SU-DHL-6 (cell line): ENCODE results near the gene LRRFIP1.

Source experiments
- H2AFZ ChIP-seq: fragments of 200-600 bp; sonication (generic); 2 replicates; pipeline ENCODE4 v1.6.1; 2014; ENCODE audit warnings: low read depth, mild to moderate bottlenecking, moderate library complexity, mixed read lengths, antibody characterized with exemption, low read length; ENCODE audit not compliant: severe bottlenecking
- H3F3A ChIP-seq: fragments of 200-600 bp; shearing (Covaris generic); 2 replicates; pipeline ENCODE4 v1.6.0; 2016; ENCODE audit warnings: antibody characterized with exemption, mild to moderate bottlenecking; ENCODE audit not compliant: insufficient read depth
- H3K27ac ChIP-seq: fragments of 200-600 bp; sonication (generic); 2 replicates; pipeline ENCODE4 v1.5.1; 2016; ENCODE audit warnings: low read depth, mild to moderate bottlenecking, low read length, moderate library complexity, mixed read lengths
- H3K27me3 ChIP-seq: fragments of 200-600 bp; sonication (generic), shearing (Covaris generic); 2 replicates; pipeline ENCODE4 v1.6.0; 2014; ENCODE audit warnings: mild to moderate bottlenecking, low read length
- H3K36me3 ChIP-seq: fragments of 200-600 bp; sonication (generic); 2 replicates; pipeline ENCODE4 v1.6.1; 2014; ENCODE audit warnings: mild to moderate bottlenecking, low read length, mixed read lengths
- H3K4me2 ChIP-seq: fragments of 300-600, 200-600 bp; shearing (Covaris generic), sonication (generic); 2 replicates; pipeline ENCODE4 v1.6.0; 2014; ENCODE audit warnings: low read length, low read depth, mild to moderate bottlenecking; ENCODE audit not compliant: poor library complexity, severe bottlenecking
- H3K4me3 ChIP-seq: fragments of 200-600 bp; sonication (generic); 2 replicates; pipeline ENCODE4 v1.5.1; 2014; ENCODE audit warnings: antibody characterized with exemption, low read length, mild to moderate bottlenecking, mixed read lengths; ENCODE audit not compliant: insufficient read depth, poor library complexity, severe bottlenecking
- H3K79me2 ChIP-seq: fragments of 200-600 bp; sonication (generic); 2 replicates; pipeline ENCODE4 v1.6.1; 2014; ENCODE audit warnings: mild to moderate bottlenecking, low read length, moderate library complexity; ENCODE audit not compliant: insufficient read depth
- H3K9ac ChIP-seq: fragments of 200-600 bp; sonication (generic); 2 replicates; pipeline ENCODE4 v1.7.0; 2014; ENCODE audit warnings: mild to moderate bottlenecking, low read length
- H3K9me2 ChIP-seq: fragments of 200-600 bp; sonication (generic); replicated peaks from 2 replicates; pipeline ENCODE4 v1.6.1; 2014; ENCODE audit warnings: low read length; ENCODE audit not compliant: insufficient read depth
- H3K9me3 ChIP-seq: fragments of 200-600 bp; sonication (generic); 2 replicates; pipeline ENCODE4 v1.6.1; 2014; ENCODE audit warnings: low read length, mixed read lengths; ENCODE audit not compliant: insufficient read depth
- H4K20me1 ChIP-seq: fragments of 200-600 bp; sonication (generic); 2 replicates; pipeline ENCODE4 v1.6.1; 2014; ENCODE audit warnings: low read depth, mild to moderate bottlenecking, antibody characterized with exemption, low read length, moderate library complexity, mixed read lengths
- EZH2phosphoT487 ChIP-seq: fragments of 200-600 bp; sonication (generic), shearing (Covaris generic); conservative IDR thresholded peaks from 2 replicates; pipeline ENCODE4 v1.6.1; 2018; ENCODE audit warnings: mild to moderate bottlenecking, antibody characterized with exemption, low read length, moderate library complexity, mixed read lengths
- TF ChIP-seq, protein P1 (sequence below): fragments of 200-600 bp; sonication (generic); IDR thresholded peaks from one replicate; pipeline ENCODE4 v1.5.1; 2017; ENCODE audit warnings: antibody characterized with exemption, mild to moderate bottlenecking, low read length, moderate library complexity; ENCODE audit not compliant: insufficient read depth, poor library complexity, severe bottlenecking

The LRRFIP1 gene

DNA sequence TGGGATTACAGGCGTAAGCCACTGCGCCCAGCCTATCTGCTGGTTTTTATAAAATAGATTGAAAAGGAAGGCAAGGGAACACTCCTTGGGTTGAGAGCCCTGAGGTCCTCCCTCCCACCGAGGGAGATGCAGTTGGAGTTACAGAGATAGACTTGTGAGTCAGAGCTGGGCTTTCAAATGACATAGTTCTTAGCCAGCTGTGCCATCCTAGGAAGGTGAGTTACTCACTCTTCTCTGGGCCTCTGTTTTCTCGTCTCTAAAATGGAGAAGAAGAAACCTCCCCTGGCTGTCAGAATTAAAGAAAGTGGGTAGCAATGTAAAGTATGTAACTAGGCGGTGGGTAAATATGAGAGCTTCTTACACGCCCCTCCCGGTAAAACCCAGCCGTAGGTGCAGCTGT lies 2.4 kb downstream of the LRRFIP1 start:
- no peak overlapping the region for H3K27ac ChIP-seq

DNA sequence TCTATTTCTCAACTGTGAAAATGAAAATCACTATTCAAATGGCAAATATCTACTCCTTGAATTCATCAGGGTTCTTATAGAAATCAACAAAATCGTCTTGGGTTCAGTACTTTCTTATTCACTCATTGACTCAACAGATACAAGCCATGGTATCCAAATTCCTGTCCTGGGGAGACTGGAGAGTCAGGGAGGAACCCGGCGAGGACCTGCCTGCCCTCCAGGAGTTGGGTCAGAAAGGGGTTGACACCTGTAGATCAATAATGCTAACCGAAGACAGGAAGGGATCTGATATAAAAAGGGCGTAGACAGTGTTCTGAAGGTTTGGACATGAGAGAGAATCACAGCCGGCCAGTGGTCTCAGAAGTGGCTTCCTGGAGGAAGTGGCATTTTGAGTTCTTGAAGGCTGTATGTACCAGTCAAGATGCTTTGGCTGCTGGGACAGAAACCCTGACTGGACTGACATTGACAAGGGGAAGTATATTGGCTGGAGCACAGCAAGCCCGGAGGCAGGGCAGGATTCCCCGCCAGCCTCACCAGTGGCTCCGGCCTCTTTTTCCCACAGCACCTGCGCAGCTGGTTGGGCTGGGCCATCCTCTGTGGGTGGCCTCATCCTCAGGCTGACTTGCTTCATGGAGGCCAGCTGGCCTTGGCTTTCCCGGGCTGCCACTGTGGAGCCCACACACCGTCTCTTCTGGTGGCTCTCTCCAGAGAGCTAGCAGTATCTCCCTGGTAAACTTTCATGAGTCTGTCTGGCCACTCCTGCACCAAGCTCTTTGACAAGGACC lies 3.0 kb downstream of the LRRFIP1 start:
- TF ChIP-seq EZH2phosphoT487: no peak
- TF ChIP-seq, protein P1, sequence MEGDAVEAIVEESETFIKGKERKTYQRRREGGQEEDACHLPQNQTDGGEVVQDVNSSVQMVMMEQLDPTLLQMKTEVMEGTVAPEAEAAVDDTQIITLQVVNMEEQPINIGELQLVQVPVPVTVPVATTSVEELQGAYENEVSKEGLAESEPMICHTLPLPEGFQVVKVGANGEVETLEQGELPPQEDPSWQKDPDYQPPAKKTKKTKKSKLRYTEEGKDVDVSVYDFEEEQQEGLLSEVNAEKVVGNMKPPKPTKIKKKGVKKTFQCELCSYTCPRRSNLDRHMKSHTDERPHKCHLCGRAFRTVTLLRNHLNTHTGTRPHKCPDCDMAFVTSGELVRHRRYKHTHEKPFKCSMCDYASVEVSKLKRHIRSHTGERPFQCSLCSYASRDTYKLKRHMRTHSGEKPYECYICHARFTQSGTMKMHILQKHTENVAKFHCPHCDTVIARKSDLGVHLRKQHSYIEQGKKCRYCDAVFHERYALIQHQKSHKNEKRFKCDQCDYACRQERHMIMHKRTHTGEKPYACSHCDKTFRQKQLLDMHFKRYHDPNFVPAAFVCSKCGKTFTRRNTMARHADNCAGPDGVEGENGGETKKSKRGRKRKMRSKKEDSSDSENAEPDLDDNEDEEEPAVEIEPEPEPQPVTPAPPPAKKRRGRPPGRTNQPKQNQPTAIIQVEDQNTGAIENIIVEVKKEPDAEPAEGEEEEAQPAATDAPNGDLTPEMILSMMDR: no peak
- no peak overlapping the region for H3K27ac ChIP-seq

More for the DNA sequence above, 2.4 kb downstream of the LRRFIP1 start:
- TF ChIP-seq EZH2phosphoT487: no peak
- TF ChIP-seq, protein P1: no peak
- Histone ChIP-seq H3K4me3 (no peak overlapping the region), H2AFZ (no peak overlapping the region), H3K79me2 (no peaks in the 10 kb centered on the region), H3K9ac (no peak overlapping the region), H3K4me2 (no peak overlapping the region), H3K36me3 (no peaks in the 10 kb centered on the region), H3K27me3 (no peaks in the 10 kb centered on the region), H3K9me2 (no peaks in the 10 kb centered on the region), H3K9me3 (no peaks in the 10 kb centered on the region), H3F3A (no peaks in the 10 kb centered on the region), H4K20me1 (no peaks in the 10 kb centered on the region)

DNA sequence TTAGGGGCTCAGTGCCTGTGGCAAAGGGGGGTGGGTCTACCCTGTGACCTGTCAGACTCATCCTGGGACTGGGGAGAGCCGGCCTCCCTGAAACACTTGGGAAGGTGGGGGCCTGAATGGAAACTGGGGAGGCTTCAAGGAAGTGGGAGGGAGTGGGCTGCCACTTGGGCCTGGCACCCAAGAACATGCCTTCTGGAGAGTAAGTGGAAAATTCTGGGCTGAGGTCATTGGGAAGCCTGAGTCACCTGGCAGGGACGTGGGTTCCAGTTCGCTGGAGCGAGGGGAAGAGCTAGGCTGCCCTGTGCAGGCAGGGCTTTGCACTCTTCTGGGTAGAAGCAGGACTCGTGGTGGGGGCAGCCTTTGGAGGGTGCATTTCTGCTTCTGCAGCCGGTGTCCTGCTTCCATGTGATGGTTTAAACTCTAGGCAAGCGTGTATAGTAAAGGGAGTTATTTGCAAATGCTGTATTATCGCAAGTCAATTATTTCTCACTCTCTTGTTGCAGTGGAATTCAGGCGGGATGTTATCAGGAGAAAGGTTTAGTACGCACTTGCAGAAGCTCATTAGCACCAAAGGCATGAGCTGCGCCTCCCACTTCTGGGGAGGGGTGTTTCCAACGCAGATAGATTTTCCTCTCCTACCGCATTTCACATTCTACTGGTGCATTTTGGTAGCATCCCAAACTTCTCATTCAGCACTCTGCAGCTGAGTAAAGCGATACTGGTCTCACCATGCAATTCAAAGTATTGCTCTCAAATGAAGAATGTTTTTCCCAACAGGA lies 3.8 kb downstream of the LRRFIP1 start:
- Histone ChIP-seq H3K27ac (no peak overlapping the region), H3K9me2 (no peaks in the 10 kb centered on the region), H3K79me2 (no peaks in the 10 kb centered on the region), H3K36me3 (no peaks in the 10 kb centered on the region), H4K20me1 (no peaks in the 10 kb centered on the region), H2AFZ (no peak overlapping the region), H3K9ac (no peak overlapping the region), H3K27me3 (no peaks in the 10 kb centered on the region), H3F3A (no peaks in the 10 kb centered on the region), H3K9me3 (no peaks in the 10 kb centered on the region), H3K4me2 (no peak overlapping the region), H3K4me3 (no peak overlapping the region)
- TF ChIP-seq EZH2phosphoT487: no peak
- TF ChIP-seq, protein P1: no peak

More for the DNA sequence above, 3.0 kb downstream of the LRRFIP1 start:
- H3K27me3 ChIP-seq: no peaks in the 10 kb centered on the region
- no peaks in the 10 kb centered on the region for H3F3A ChIP-seq
- no peaks in the 10 kb centered on the region for H3K9me2 ChIP-seq
- H3K4me2 ChIP-seq: no peak overlapping the region
- no peak overlapping the region for H3K4me3 ChIP-seq
- H4K20me1 ChIP-seq: no peaks in the 10 kb centered on the region
- H3K79me2 ChIP-seq: no peaks in the 10 kb centered on the region
- H3K9ac ChIP-seq: no peak overlapping the region
- no peaks in the 10 kb centered on the region for H3K36me3 ChIP-seq
- H2AFZ ChIP-seq: no peak overlapping the region
- H3K9me3 ChIP-seq: no peaks in the 10 kb centered on the region
